Upper lobe of left lung (tissue), 4 donors: ENCODE results near the gene SRGAP3.

Experiments used
- EP300 ChIP-seq, 4 donors: sonication (generic); formaldehyde crosslinking; IDR thresholded peaks; one replicate each; pipeline ENCODE4 v1.5.1; 2017; ENCODE audit warnings: antibody characterized with exemption in 4 of 4, control low read depth in 2 of 4
- POLR2A ChIP-seq, 4 donors: fragments of 450-650 bp; IDR thresholded peaks; one replicate each; pipeline ENCODE4 v1.5.1; 2016 to 2017; ENCODE audit warnings: antibody characterized with exemption in 4 of 4, mild to moderate bottlenecking in 2 of 4
- POLR2AphosphoS5 ChIP-seq, 2 donors: sonication (generic); formaldehyde crosslinking; IDR thresholded peaks; one replicate each; pipeline ENCODE4 v1.5.1; 2017; ENCODE audit warnings: antibody characterized with exemption in 2 of 2
- TF ChIP-seq, protein P1 (sequence below), 6 experiments: fragments of 450-650 bp in 4 of 6; fragments of 200-600 bp in 2 of 6; sonication (generic) in 2 of 6; IDR thresholded peaks; one replicate each; pipeline ENCODE4 v1.5.1; 2016 to 2019; ENCODE audit warnings: antibody characterized with exemption in 6 of 6

DNA sequence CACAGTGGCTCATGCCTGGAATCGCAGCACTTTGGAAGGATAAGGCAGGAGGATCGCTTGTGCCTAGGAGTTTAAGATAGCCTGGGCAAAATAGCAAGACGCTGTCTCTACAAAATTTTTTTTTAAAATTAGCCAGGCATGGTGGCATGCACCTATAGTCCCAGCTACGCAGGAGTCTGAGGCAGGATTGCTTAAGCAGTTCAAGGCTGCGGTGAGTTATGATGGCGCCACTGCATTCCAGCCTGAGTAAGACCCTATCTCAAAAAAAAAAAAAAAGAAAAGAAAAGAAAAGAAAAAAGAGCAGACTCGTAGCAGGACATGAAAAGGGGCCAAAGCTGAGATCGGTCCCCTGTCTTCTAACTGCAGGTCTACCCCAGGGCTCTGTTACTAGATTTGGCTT lies 18.9 kb downstream of the SRGAP3 start:
- TF ChIP-seq, protein P1, sequence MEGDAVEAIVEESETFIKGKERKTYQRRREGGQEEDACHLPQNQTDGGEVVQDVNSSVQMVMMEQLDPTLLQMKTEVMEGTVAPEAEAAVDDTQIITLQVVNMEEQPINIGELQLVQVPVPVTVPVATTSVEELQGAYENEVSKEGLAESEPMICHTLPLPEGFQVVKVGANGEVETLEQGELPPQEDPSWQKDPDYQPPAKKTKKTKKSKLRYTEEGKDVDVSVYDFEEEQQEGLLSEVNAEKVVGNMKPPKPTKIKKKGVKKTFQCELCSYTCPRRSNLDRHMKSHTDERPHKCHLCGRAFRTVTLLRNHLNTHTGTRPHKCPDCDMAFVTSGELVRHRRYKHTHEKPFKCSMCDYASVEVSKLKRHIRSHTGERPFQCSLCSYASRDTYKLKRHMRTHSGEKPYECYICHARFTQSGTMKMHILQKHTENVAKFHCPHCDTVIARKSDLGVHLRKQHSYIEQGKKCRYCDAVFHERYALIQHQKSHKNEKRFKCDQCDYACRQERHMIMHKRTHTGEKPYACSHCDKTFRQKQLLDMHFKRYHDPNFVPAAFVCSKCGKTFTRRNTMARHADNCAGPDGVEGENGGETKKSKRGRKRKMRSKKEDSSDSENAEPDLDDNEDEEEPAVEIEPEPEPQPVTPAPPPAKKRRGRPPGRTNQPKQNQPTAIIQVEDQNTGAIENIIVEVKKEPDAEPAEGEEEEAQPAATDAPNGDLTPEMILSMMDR (IDR thresholded peaks at IDR 0.05) = no peak
- TF ChIP-seq POLR2A (IDR thresholded peaks at IDR 0.05) = no peak
- TF ChIP-seq EP300 (IDR thresholded peaks at IDR 0.05) = no peak
- TF ChIP-seq POLR2AphosphoS5 (IDR thresholded peaks at IDR 0.05) = no peak
